GM12874 (cell line): ENCODE data around the gene CYFIP2.
A peak's percentile ranks its signal among the peaks of the same experiment; 100 is the strongest.

Experiments
- TF ChIP-seq, protein P1 (sequence below): IDR thresholded peaks from 2 replicates; pipeline ENCODE4 v1.5.1; 2011; ENCODE audit warnings: low read depth, mild to moderate bottlenecking, control low read depth, low read length, moderate library complexity; ENCODE audit not compliant: insufficient read depth

The CYFIP2 gene

DNA sequence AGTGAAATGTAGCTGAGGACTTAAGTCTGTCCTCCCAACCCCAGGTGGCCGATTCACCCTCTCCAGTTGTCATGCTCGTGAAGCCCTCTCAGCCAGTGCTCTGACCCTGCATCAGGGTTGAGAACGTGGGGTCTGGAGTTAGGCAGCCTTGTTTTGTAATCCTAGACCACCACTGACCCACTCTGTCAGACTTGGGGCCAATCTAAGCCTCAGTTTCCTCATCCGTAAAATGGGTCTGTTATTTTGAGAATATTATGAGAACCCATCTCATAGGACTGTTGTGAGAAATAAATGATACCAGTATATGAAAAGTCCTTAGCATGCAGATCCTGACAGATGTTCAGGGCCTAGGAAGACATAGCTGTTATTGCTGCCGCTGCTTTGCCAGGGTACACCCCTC, 37.1 kb downstream of the CYFIP2 start:
- TF ChIP-seq, protein P1, sequence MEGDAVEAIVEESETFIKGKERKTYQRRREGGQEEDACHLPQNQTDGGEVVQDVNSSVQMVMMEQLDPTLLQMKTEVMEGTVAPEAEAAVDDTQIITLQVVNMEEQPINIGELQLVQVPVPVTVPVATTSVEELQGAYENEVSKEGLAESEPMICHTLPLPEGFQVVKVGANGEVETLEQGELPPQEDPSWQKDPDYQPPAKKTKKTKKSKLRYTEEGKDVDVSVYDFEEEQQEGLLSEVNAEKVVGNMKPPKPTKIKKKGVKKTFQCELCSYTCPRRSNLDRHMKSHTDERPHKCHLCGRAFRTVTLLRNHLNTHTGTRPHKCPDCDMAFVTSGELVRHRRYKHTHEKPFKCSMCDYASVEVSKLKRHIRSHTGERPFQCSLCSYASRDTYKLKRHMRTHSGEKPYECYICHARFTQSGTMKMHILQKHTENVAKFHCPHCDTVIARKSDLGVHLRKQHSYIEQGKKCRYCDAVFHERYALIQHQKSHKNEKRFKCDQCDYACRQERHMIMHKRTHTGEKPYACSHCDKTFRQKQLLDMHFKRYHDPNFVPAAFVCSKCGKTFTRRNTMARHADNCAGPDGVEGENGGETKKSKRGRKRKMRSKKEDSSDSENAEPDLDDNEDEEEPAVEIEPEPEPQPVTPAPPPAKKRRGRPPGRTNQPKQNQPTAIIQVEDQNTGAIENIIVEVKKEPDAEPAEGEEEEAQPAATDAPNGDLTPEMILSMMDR, result no peak

DNA sequence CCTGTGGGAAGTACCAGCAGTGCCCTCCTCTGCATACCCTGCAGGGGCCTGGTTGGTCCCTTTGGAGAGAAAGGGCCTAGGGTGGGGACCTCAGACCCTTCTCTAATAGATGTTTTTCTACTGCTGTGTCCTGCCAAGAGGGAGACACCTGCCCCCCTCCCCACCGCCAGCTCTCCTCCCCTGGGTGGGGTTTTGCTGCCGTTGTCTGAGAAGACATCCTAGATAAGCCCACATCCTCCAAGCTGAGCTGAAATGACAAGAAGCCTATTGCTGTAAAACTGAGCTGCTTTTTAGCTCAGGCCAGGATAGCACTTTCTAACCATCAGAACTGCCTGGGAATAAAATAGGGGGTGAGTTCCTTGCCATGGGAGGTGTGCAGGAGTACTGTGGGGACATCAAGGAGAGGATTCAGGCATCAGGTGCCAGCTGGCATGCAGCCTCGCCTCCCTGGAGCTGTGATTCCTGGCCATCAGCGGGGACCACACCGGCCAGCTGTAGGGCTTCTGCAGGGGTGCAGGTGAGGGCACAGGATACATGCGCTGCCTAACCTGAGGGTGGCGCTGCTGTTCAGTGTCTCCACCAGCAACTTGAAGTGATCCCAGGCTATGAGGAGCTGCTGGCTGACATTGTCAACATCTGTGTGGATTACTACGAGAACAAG, 37.9 kb downstream of the CYFIP2 start:
- TF ChIP-seq, protein P1, result peak; percentile 35; the same call in 1 of the 2 replicates

DNA sequence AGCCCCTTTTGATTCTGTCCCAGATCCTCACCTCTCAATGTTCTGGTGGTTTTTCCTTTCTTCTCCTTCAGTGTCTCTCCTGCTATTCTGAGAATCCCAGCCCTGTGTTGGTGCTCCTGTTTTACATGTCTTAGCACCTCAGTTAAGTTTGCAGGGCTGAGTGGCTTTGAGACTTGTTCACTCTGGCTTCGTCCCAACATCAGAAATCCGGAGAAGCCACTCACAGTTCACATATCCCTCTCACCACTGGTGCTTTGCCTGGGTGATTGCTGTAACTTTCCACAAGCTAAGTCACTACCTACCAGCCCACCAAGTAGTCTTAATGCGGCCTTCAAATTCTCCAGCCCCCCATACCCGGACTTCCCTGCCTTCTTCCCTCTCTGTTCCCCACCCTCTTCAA, 40.2 kb downstream of the CYFIP2 start:
- TF ChIP-seq, protein P1, result no peak

DNA sequence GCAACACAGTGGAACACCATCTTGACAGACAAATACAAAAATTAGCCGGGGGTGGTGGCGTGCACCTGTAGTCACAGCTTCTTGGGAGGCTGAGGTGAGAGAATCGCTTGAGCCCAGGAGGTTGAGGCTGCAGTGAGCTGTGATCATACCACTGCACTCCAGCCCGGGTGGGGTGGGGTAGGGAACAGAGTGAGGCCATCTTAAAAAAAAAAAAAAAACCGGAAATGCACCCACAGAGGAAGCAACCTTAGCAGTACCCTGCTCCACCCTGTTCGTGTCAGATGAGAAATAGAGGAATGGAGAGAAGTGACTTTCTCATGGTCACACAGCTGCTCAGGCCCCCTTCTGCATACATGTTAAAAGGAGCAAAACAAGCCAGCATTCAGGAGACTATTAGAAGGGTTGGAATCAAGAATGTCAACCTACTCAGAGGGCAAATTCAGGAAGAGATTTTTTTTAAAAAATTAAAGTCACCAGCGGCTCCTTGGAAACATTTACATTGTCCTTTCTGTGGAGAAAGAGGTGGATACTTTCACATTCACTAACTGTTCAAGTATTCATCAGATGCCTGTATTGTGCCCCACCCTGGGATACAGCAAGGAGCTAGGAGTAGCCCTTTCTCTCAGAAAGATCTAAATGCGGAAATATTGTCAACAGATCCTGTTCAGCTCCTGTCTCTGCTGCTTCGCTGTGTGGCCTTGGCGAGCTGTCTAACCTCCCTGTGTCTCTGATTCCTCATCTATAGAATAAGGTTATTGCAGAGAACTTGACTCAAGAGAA, 41.0 kb downstream of the CYFIP2 start:
- TF ChIP-seq, protein P1, result no peak

DNA sequence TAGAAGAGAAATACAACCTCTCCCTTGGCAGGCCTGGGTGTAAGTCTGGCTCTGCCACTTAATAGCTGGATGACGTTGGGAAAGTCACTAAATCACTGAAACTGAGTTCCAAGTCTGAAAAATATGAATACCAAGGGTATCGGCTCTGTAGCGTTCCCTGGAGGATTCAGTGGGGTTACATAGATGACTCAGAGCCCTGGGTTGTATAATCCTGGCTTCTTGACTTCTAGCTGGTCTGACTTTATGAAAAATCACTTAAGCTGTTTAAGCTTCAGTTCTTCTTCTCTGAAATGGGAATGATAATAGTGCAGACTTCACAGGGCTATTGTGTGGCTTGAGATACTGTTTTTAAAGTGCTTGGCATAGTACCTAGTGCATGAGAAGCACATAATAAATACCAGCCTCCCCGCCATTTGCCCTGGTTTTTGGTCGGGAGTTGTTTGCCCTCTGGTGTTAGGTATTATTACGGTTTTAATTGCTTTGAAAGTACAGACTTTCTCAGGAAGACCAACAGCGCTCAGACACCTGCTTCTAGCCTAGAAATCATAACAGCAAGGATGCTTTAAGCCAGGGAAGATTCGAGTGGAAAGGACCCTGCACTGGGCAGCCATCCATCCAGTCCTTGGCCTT, 43.0 kb downstream of the CYFIP2 start:
- TF ChIP-seq, protein P1, result no peak

DNA sequence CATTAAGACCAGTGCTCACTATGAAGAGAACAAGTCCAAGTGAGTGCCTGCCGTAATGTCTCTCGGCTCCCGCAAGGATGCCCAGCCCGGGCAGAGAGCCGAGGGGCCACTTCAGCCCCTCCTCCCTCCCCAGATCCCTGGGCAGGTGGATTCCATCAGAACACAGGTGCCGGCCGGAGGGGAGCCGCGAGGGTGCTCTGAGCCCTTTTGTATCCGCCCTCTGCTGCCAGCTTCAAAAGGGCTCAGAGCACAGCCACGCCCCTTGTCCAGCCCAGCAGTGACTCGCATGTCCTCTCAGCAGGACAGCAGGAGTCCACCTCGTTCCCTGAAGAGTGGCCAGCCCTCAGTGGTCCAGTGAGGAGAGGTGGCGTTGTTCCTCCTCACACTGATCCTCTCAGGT, 43.9 kb downstream of the CYFIP2 start:
- TF ChIP-seq, protein P1, result no peak

DNA sequence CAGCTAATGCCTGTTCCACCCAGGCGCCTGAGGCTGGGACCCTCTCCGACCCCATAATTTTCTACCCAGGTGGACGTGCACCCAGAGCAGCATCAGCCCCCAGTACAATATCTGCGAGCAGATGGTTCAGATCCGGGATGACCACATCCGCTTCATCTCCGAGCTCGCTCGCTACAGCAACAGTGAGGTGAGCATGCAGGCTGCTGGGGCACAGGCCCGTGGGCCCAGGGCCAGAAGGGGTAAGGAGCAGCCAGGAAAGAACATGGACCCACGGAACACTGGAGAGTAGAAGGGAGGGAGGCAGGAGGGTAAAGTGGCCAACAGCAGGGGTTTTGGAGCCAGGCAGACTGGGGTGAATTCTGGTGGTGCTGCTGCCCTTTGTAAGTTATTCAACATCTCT, 45.7 kb downstream of the CYFIP2 start:
- TF ChIP-seq, protein P1, result no peak
